HepG2 (cell line): ENCODE data around the gene WDR45B. TPM values are rescaled to one million over a fixed set of nuclear protein-coding genes. Genes with fewer than 3 reads are reported as not detected.

Source experiments
- ARID4A ChIP-seq: sonication (generic); formaldehyde crosslinking; IDR thresholded peaks from 2 replicates; pipeline ENCODE4 v1.5.0; 2020; ENCODE audit warnings: mild to moderate bottlenecking, missing genetic modification reagents, borderline replicate concordance
- ATM ChIP-seq: fragments of 450-650 bp; IDR thresholded peaks from 2 replicates; pipeline ENCODE4 v1.7.1; 2017; ENCODE audit warnings: mild to moderate bottlenecking, borderline replicate concordance
- FOXC1 ChIP-seq: sonication (generic); formaldehyde crosslinking; IDR thresholded peaks from 2 replicates; pipeline ENCODE4 v1.8.0; 2022; ENCODE audit warnings: mild to moderate bottlenecking, missing genetic modification reagents, borderline replicate concordance
- HNRNPL ChIP-seq: fragments of 200-400 bp; formaldehyde crosslinking; IDR thresholded peaks from 2 replicates; pipeline ENCODE4 v1.6.1; 2017; ENCODE audit warnings: mild to moderate bottlenecking, low read depth, low read length
- HOXD1 ChIP-seq: sonication (generic); formaldehyde crosslinking; IDR thresholded peaks from 2 replicates; pipeline ENCODE4 v1.5.0; 2020; ENCODE audit warnings: missing genetic modification reagents
- KDM2A ChIP-seq: sonication (generic); formaldehyde crosslinking; IDR thresholded peaks from 2 replicates; pipeline ENCODE4 v1.4.0; 2020; ENCODE audit warnings: low read depth, missing genetic modification reagents, borderline replicate concordance
- MIER2 ChIP-seq: IDR thresholded peaks from 2 replicates; pipeline ENCODE4 v1.6.1; 2016; ENCODE audit warnings: missing biosample characterization, missing genetic modification reagents
- NFKB2 ChIP-seq: sonication (generic); formaldehyde crosslinking; IDR thresholded peaks from 2 replicates; pipeline ENCODE4 v1.4.0; 2020; ENCODE audit warnings: missing genetic modification reagents, borderline replicate concordance
- SOX13 ChIP-seq, 3 experiments: fragments of 450-650 bp in 1 of 3; sonication (generic) in 1 of 3; formaldehyde crosslinking in 1 of 3; IDR thresholded peaks in 2 of 3; conservative IDR thresholded peaks in 1 of 3; 2 replicates each; pipeline versions ENCODE4 v1.5.0 to v1.6.1; 2016 to 2020; ENCODE audit warnings: antibody characterized with exemption in 1 of 3, mild to moderate bottlenecking in 1 of 3, missing compliant biosample characterization in 1 of 3, missing genetic modification reagents in 1 of 3, moderate library complexity in 1 of 3
- SSRP1 ChIP-seq: IDR thresholded peaks from 2 replicates; pipeline ENCODE4 v1.6.1; 2016; ENCODE audit warnings: control low read depth
- ZFP36L1 ChIP-seq: sonication (generic); formaldehyde crosslinking; IDR thresholded peaks from 2 replicates; pipeline ENCODE4 v1.8.0; 2022; ENCODE audit warnings: mild to moderate bottlenecking, missing genetic modification reagents, moderate library complexity
- ZFP91 ChIP-seq: sonication (generic); formaldehyde crosslinking; IDR thresholded peaks from 2 replicates; pipeline ENCODE4 v1.9.0; 2022; ENCODE audit warnings: missing genetic modification reagents, mild to moderate bottlenecking, borderline replicate concordance
- ZNF10 ChIP-seq: sonication (generic); formaldehyde crosslinking; IDR thresholded peaks from 2 replicates; pipeline ENCODE4 v1.4.0; 2020; ENCODE audit warnings: mild to moderate bottlenecking, low read depth, missing genetic modification reagents, borderline replicate concordance
- ZNF546 ChIP-seq: sonication (generic); formaldehyde crosslinking; conservative IDR thresholded peaks from 2 replicates; pipeline ENCODE4 v1.8.1; 2023; ENCODE audit warnings: mild to moderate bottlenecking, missing genetic modification reagents
- ZNF83 ChIP-seq: sonication (generic); formaldehyde crosslinking; IDR thresholded peaks from 2 replicates; pipeline ENCODE4 v1.4.0; 2020; ENCODE audit warnings: missing genetic modification reagents, mild to moderate bottlenecking, borderline replicate concordance
- polyA plus RNA-seq, 8 experiments: library from polyadenylated mRNA; depleted of rRNA in 3 of 8; stranded (reverse) in 7 of 8; unstranded in 1 of 8; fragments of >200 nt; fragmentation: Illumina TruSeq in 4 of 8; extraction: Trizol in 4 of 8; gene quantifications; 2 replicates each; pipeline versions ENCODE4 v1.2.1 to v1.2.3, GENCODE V29; 2011 to 2016; ENCODE audit warnings: low read depth in 4 of 8, missing spikeins in 1 of 8, mixed read lengths in 1 of 8; ENCODE audit not compliant: insufficient read depth in 1 of 8
- total RNA-seq, 5 experiments: library from RNA; depleted of rRNA; stranded (reverse); fragments of >200 nt; fragmentation: Illumina TruSeq; extraction: Trizol; gene quantifications; 2 replicates each; pipeline ENCODE4 v1.2.3, GENCODE V29; 2016; ENCODE audit warnings: low read depth in 1 of 5
- TF ChIP-seq, protein P1 (sequence below): sonication (generic); formaldehyde crosslinking; IDR thresholded peaks from 2 replicates; pipeline ENCODE4 v1.5.0; 2020; ENCODE audit warnings: mild to moderate bottlenecking, missing genetic modification reagents, moderate library complexity
- TF ChIP-seq, protein P2 (sequence below): sonication (generic); formaldehyde crosslinking; IDR thresholded peaks from 2 replicates; pipeline ENCODE4 v1.4.0; 2020; ENCODE audit warnings: missing genetic modification reagents

Gene WDR45B
- total and polyA plus RNA-seq, 2 of the 13 experiments (the other 11 are each of a cell fraction or from before 2014, with no cell fraction given), result 86.2 to 155 TPM

DNA sequence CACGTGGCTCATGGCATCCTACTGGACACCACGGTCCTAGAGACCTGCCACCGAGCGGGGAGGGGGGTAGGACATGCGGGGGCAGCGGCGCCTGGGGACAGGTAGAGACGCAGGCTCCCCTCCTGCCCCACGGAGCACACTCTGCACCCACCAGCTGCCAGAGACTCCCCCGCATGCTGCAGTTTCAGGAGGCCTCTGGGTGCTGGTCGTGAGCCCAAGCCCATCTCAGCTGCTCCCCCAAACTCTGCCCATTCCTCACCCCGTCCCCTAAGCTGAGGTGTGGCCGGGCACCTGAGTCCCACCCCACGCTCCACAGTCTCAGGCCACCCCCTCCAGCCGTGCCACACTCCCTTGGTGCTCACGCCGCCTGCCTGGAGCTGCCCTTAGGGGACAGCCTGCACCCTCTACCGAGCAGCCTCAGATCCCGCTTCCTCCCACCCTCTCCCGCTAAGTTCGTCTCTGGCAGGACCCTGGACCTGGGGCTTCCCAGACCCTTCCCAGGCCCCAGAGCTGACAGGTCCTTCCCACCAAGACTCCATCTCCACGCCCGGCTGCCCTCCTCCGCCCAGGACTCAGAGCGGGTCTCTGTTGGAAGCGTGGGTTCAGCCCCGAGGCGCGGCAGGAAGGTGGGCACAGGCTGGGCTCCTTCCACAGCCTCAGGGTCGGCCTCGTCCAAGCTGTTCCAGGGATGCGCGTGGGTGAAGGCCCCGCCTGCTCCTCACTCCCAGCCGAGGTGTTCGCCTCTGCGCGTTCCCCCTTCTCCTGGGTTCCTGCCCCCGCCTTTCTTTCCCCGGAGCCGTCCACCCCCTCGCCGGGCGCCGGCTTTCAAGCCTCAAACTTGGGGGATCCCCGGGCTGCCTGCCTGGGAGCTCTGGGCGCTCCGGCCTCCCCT lies 48.9 kb upstream of the WDR45B start (continued):
- TF ChIP-seq ARID4A, result 0 out of 2 replicates have a peak, but pooled peaks have one; percentile 17
- no peak for TF ChIP-seq MIER2
- no peak for TF ChIP-seq ZNF83 (CRISPR knock-in tag)
- TF ChIP-seq HNRNPL, result peak; percentile 64; the same call in 1 of the 2 replicates
- TF ChIP-seq KDM2A (CRISPR knock-in tag), result 0 out of 2 replicates have a peak, but pooled peaks have one; percentile 35
- 0 out of 2 replicates have a peak, but pooled peaks have one; percentile 17 for TF ChIP-seq ZFP91 (CRISPR knock-in tag)
- TF ChIP-seq FOXC1 (CRISPR knock-in tag), result peak; percentile 79; the same call in 1 of the 2 replicates
- 0 out of 2 replicates have a peak, but pooled peaks have one; percentile 59 for TF ChIP-seq ZNF546 (CRISPR knock-in tag)
- no peak for TF ChIP-seq ZFP36L1
- 0 out of 2 replicates have a peak, but pooled peaks have one; percentile 16 for TF ChIP-seq HOXD1 (CRISPR knock-in tag)
- no peak for TF ChIP-seq SSRP1 (CRISPR knock-in tag)
- TF ChIP-seq, protein P1, sequence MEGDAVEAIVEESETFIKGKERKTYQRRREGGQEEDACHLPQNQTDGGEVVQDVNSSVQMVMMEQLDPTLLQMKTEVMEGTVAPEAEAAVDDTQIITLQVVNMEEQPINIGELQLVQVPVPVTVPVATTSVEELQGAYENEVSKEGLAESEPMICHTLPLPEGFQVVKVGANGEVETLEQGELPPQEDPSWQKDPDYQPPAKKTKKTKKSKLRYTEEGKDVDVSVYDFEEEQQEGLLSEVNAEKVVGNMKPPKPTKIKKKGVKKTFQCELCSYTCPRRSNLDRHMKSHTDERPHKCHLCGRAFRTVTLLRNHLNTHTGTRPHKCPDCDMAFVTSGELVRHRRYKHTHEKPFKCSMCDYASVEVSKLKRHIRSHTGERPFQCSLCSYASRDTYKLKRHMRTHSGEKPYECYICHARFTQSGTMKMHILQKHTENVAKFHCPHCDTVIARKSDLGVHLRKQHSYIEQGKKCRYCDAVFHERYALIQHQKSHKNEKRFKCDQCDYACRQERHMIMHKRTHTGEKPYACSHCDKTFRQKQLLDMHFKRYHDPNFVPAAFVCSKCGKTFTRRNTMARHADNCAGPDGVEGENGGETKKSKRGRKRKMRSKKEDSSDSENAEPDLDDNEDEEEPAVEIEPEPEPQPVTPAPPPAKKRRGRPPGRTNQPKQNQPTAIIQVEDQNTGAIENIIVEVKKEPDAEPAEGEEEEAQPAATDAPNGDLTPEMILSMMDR (CRISPR knock-in tag), result peak; percentile 37; the same call in 1 of the 2 replicates
- no peak for TF ChIP-seq NFKB2
- TF ChIP-seq SOX13 (IDR thresholded peaks at IDR 0.05), result no peak
- TF ChIP-seq SOX13 (CRISPR knock-in tag; conservative IDR thresholded peaks at IDR 0.05 in 1 of 2, IDR thresholded peaks at IDR 0.05 in 1 of 2), result no peak
- TF ChIP-seq ZNF10 (CRISPR knock-in tag), result no peak
- TF ChIP-seq ATM, result no peak
- TF ChIP-seq, protein P2, sequence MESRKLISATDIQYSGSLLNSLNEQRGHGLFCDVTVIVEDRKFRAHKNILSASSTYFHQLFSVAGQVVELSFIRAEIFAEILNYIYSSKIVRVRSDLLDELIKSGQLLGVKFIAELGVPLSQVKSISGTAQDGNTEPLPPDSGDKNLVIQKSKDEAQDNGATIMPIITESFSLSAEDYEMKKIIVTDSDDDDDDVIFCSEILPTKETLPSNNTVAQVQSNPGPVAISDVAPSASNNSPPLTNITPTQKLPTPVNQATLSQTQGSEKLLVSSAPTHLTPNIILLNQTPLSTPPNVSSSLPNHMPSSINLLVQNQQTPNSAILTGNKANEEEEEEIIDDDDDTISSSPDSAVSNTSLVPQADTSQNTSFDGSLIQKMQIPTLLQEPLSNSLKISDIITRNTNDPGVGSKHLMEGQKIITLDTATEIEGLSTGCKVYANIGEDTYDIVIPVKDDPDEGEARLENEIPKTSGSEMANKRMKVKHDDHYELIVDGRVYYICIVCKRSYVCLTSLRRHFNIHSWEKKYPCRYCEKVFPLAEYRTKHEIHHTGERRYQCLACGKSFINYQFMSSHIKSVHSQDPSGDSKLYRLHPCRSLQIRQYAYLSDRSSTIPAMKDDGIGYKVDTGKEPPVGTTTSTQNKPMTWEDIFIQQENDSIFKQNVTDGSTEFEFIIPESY (CRISPR knock-in tag), result peak; percentile 95
